GM19467 (cell line): ENCODE measurements around the gene SNX30.

Source experiments
- ATAC-seq: cut with Tn5 transposase; IDR thresholded peaks from one replicate; pipeline ENCODE4 v1.9.1; 2021; ENCODE audit warnings: mild to moderate bottlenecking, moderate library complexity; ENCODE audit not compliant: unreplicated experiment

The SNX30 gene

GRCh38 chr9:112780450-112781036 is 30.0 kb downstream of the SNX30 start:
- no peak for ATAC-seq

DNA sequence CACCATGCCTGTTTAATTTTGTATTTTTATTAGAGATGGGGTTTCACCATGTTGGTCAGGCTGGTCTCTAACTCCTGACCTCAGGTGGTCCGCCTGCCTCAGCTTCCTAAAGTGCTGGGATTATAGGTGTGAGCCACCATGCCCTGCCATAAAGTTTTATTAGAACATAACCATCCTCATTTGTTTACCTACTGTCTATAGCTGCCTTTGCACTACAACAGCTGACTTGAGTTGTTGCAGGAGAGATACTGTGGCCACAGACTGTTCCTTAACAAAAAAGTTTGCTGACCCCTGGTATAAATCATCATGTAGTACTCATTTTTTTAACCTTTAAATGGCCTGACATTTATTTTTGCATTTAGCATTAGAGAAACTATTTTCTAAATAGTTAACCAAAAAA is 31.7 kb downstream of the SNX30 start:
- no peak for ATAC-seq

DNA sequence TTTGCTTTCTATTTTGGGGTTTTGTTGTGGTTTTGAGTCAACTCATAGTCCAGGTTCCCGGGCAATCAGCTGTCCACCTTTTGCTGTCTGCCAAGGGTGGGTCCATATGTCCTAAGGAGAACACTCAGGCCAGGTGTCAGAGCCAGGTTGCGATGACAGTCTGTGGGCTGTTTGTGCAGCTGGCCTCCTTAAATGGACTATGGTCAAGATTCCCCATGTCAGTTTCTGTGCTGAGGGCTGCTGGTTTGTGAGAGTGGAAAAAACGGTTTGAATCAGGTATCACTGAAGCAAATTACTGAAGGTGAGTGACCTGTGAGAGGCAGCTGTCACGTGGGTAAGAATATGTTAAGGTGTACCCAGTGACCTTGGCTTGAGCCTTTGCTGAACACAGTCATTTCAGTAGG is 33.0 kb downstream of the SNX30 start:
- ATAC-seq: no peak

- ATAC-seq: no peak
Observed at GRCh38 chr9:112784020-112784785, 33.6 kb downstream of the SNX30 start.

GRCh38 chr9:112785986-112786385 is 35.4 kb downstream of the SNX30 start:
- ATAC-seq: no peak

GRCh38 chr9:112786829-112787520 is 36.4 kb downstream of the SNX30 start:
- no peak for ATAC-seq

DNA sequence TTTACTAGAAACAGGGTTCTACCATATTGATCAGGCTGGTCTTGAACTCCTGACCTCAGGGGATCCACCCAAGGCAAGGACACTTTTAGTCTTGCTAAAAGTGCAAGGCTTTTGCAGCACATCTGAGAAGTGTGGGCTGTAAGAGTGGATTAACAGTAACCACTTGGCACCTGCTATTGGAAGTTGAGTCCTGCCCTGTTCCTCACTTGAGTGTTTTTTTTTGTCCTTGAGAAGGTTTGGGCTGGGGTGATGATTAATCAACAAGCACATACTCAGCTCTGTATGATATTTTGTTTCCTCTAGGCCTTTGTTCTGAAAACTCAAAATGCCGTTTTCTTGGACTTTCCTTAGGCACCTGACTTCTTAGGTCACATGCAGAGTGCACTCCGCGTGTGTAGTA is 37.4 kb downstream of the SNX30 start:
- no peak for ATAC-seq

GRCh38 chr9:112789473-112789872 is 38.9 kb downstream of the SNX30 start:
- ATAC-seq: no peak

DNA sequence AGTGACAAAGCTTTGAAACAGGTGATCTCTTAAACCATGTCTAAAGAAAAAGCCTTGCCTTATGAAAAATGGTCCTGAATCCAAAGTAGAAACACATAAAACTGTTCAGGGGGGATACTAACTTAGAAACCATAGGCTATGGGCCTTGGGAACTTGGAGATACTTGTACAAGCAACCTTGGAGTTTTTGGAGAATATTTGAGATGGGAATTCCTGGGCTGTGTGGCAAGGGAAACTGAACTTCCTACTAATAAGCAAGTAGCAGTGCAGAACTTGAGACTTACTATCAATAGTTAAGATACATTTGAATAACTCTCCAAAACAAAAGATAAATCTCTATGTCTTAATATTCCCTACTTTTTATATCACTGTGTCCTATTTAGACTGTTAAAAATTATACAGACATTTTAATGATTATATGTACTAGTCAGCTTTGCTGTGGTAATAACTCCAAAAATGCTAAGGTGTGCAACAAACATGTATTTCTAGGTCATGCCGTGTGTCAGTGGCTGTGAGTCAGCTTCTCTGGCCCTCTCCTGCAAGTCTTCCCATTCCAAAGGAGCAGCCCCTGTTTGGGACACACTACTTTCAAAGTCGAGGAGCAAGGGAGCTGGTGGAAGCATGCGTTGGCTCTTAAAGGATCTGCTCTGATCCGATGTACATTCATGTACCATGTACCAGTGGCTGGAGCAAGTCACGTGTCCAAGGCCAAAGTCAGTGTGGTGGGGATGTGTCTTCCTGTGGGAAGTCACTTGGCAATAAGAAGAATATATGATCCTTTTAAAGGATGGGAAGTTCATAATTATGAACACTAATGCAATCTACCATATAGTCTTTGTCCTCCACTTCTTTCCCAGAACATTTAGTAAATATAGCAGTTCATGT is 39.6 kb downstream of the SNX30 start:
- ATAC-seq: no peak

- ATAC-seq: no peak
Observed at GRCh38 chr9:112792670-112793069, 42.1 kb downstream of the SNX30 start.

DNA sequence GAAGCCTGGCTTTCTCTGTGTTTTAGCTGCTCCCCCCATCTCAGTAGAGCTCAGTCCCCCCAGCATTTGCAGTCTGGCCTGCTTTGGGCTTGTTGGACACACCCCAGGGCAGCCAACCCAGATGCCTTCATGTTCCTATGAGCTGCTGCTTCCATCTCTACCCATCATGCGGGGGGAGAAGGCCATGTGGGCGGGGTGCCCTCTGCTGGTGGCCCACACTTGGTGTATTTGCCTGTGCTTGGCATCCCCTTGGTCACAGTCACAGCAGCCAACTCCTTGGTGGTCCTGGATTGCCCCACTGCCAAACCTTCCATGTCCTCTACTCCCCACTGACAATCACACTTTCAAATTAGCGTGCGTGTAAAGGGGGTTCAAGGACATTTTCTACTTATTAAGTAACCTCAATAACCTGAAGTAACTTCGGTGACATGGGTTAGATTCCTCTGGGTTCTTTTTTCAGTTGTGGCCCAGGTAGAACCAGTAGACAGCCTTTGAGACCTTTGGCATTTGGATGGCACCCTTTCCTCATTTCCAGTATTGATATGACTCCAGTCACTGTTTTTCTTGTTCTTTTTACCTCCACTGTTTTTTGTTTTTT is 42.8 kb downstream of the SNX30 start:
- no peak for ATAC-seq

- ATAC-seq: no peak
Observed at GRCh38 chr9:112794731-112795130, 44.2 kb downstream of the SNX30 start.

DNA sequence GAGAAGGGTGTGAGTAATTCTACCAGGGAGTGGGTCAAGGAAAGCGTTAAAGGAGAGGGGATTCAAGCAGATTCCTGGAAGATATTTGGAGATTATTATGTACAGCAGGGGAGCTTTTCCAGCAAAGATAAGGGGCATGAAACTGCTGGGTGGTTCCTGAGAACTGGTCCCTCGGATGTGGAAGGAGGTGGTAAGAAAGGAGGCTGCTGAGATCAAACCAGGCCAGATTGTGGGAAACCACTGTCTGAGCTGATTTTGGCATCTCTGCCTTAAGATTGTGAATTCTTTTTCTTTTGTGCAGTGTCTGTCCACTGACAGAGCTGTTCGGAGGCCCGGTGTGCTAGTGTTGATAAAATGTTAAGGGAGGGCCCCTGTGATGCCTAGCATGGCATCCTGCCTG is 45.4 kb downstream of the SNX30 start:
- ATAC-seq: no peak

DNA sequence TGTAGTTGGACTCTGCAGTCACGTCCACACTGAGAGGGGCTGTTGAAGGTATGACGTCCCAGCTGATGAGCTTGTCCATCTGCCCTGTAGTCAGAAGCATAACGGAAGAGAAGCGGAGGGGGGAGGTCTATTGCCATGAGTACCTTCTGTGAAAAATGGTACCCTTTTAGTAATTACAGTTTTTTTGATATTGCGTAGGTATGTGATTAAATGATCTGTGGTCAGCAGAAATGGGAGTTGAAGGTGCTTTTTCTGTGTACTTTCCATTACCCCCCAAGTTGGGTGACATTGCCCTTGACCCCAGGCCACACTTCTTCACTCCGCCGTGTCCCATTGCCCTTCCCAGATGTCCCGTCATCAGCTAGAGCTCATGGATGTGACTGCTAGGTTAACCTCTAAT is 45.9 kb downstream of the SNX30 start:
- no peak for ATAC-seq

GRCh38 chr9:112809351-112809848 is 58.8 kb downstream of the SNX30 start:
- ATAC-seq: peak; percentile 97

- no peak for ATAC-seq
Observed at GRCh38 chr9:112809906-112810305, 59.3 kb downstream of the SNX30 start.

DNA sequence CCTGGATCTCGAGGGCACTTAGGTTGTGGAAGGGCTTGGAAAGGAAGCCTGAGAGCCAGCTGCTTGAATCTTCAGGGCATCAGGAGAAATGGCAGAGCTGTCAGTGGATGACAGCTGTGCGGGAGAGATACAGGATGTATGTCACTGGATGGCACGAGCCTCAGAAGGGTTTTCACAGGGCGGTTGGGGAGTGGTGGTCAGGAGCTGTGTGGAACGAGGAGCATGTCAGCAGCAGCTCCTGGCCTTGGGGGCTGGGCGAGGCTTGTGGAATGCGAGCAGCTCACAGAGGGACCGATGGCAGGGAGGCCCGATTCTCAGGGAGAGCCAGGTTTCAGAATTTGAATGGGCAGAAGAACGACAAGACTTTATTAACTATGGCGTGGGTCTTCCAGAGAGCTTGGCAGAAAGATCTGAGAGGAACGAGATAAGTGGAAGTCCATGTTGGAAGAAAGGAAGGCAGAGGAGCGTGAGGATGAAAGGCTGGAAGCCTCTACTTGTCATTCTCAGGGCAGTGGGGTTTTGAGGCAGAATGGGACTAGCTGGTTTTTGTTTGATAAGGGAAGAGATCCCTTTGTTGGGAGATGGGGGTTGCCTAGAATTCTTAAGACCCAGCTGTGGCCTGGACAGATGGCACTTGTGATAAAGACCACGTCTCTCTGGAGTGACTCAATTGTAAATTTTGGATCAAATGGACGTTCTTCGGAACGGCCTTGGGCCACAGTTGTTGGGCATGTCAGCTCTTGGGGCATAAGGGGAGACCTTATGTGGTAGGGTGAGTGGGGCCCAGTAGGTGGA is 60.3 kb downstream of the SNX30 start:
- no peak for ATAC-seq

DNA sequence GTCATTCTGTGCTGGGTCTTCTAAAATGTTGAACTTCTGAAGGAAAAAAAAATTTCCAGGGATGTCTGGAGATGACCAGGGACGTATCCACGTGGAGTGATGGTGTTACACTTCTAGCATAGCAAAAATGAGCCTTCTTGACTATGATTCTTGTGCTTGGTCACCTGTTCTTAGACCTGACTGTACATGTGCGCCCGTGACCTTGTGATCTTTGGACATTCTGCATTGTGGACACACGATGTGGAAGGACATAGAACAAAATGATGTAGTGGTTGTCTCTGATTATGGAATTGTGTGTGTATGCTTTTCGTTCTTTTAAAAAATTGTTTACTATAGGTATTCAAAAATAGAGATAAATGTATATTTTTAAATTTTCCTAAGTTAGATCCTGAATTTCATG is 61.0 kb downstream of the SNX30 start:
- ATAC-seq: no peak

DNA sequence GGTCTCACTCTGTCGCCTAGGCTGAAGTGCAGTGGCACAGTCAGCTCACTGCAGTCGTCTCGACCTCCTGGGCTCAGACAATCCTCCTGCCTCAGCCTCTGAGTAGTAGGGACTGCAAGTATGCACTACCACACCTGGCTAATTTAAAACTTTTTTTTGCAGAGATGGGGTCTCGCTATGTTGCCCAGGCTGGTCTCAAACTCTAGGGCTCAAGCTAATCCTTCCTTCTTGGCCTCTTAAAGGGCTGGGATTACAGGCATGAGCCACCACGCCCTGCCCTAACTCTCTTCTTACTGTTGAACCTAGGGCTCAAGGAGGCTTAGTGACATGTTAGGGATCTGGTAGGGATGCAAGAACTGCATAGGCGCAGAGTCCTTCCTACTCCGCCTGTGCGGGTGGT is 65.3 kb downstream of the SNX30 start:
- no peak for ATAC-seq

DNA sequence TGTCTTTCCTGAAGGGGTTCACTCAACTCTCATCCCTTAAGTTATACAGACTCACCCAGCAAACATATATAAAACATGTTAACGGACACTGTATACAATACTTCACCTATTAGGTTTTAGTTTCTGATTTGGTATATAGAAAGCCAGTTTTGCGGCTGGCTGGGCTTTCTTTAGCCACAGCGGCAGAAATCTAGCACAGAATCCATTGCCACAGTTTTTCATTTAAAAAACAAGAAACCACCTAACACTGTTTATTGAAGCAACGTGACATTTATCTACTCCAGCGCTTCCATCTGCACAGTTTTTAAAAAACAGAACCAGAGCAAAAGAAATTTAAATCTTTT is 67.3 kb downstream of the SNX30 start:
- ATAC-seq: peak; percentile 80
